HFFc6 (cell line): ENCODE results near the gene KANSL3. TPM values are rescaled to one million over a fixed set of nuclear protein-coding genes. Genes with fewer than 3 reads are reported as not detected.

ENCODE experiments used
- DNase-seq: peaks from one replicate; pipeline ENCODE4 v3.0.0-alpha.2; 2018
- H3K27ac Mint-ChIP-seq: 2 replicates; pipeline ENCODE4 v1.8.0; 2020; ENCODE audit warnings: mild to moderate bottlenecking, mixed read lengths
- H3K27me3 Mint-ChIP-seq: 2 replicates; pipeline ENCODE4 v1.8.0; 2021; ENCODE audit warnings: mild to moderate bottlenecking, moderate library complexity, mixed read lengths; ENCODE audit not compliant: insufficient read depth
- H3K36me3 Mint-ChIP-seq: 2 replicates; pipeline ENCODE4 v1.8.0; 2021; ENCODE audit warnings: low read depth, mixed read lengths
- H3K4me1 Mint-ChIP-seq: 2 replicates; pipeline ENCODE4 v1.8.0; 2020; ENCODE audit warnings: low read depth, mixed read lengths
- H3K4me3 Mint-ChIP-seq: 2 replicates; pipeline ENCODE4 v1.8.0; 2020; ENCODE audit warnings: mild to moderate bottlenecking, moderate library complexity, mixed read lengths
- H3K9me3 Mint-ChIP-seq: 2 replicates; pipeline ENCODE4 v1.8.0; 2020; ENCODE audit warnings: mild to moderate bottlenecking, mixed read lengths
- CTCF ChIP-seq: fragments of 200-600 bp; sonication (generic); IDR thresholded peaks from 2 replicates; pipeline ENCODE4 v1.5.0; 2021; ENCODE audit warnings: antibody characterized with exemption, mild to moderate bottlenecking
- total RNA-seq, 6 experiments: library from RNA; stranded (reverse); fragmentation: NEBNext Ultra II Directional; extraction: Animal tissue kit (Norgen Biotek cat#: 25700); gene quantifications; 2 replicates in 1 of 6; 3 replicates in 5 of 6; pipeline ENCODE4 v1.2.3, GENCODE V29; 2021

KANSL3 gene
- total RNA-seq, 6 experiments from 2014 or later: 19.3 to 28.3 (median 26.7) TPM

DNA sequence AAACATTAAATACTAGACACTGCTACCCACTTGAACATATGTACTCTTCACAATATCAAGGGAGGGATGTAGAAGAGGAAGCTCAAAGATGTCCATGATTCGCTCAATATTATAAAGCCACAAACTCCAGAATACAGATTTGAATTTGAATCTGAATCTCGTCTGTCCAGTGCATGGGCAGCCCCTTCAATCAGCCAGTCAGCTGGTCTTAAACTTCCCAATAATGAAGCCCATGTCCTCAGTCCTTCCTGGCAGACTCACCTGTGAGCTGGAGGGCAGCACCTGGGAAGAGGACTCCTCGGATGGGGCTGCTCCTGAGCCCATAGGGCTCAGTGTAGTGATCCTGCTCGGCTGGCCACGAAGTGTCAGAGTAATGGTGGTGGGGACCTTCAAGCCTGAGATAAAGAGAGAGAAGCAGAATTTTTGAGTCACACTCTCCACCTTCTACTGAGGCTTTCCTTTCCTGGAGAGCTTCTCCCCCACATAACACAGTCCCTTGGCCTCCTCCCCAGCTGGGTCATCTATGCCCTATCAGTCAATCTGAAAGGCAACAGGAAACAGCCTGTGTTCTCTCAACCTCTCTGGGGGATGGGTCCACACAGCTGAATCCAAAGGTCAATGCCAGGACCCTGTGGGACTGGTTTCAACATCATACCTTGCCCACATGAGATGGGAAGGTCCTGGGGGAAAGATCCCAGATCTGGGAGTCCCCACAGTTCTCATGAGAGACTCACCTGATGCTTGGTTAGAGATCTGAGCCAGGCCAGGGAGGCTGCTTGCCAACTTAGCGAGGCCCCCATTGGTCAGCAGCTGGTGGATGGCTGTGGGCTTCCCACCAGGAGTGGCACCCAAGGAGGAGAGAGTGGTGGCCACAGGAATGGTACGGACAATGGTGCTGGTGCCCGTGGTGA is 36.5 kb downstream of the KANSL3 start:
- peaks cover 55% of the 10 kb centered on the region for H3K36me3 Mint-ChIP-seq
- DNase-seq: no peak
- TF ChIP-seq CTCF: no peak
- H3K4me1 Mint-ChIP-seq: peaks cover 14% of the 10 kb centered on the region
- H3K27ac Mint-ChIP-seq: no peak overlapping the region
- no peaks in the 10 kb centered on the region for H3K9me3 Mint-ChIP-seq
- H3K27me3 Mint-ChIP-seq: no peaks in the 10 kb centered on the region
- H3K4me3 Mint-ChIP-seq: no peak overlapping the region

- H3K4me3 Mint-ChIP-seq: no peak overlapping the region
- H3K27ac Mint-ChIP-seq: no peak overlapping the region
These were observed 38.2 kb downstream of the KANSL3 start for GRCh38 chr2:96599941-96600340.

GRCh38 chr2:96596596-96596995 is 41.5 kb downstream of the KANSL3 start:
- no peak for TF ChIP-seq CTCF
- Mint-ChIP-seq H3K4me3 (no peak overlapping the region), H3K4me1 (no peaks in the 10 kb centered on the region), H3K36me3 (peaks cover 61% of the 10 kb centered on the region), H3K27ac (no peak overlapping the region), H3K27me3 (no peaks in the 10 kb centered on the region), H3K9me3 (no peaks in the 10 kb centered on the region)
- no peak for DNase-seq

More at GRCh38 chr2:96599941-96600340, 38.2 kb downstream of the KANSL3 start:
- TF ChIP-seq CTCF: no peak
- no peak for DNase-seq
- Mint-ChIP-seq H3K9me3 (no peaks in the 10 kb centered on the region), H3K4me1 (no peaks in the 10 kb centered on the region), H3K27me3 (no peaks in the 10 kb centered on the region), H3K36me3 (peaks cover 43% of the 10 kb centered on the region)

- no peak for TF ChIP-seq CTCF
- H3K27me3 Mint-ChIP-seq: no peaks in the 10 kb centered on the region
- no peaks in the 10 kb centered on the region for H3K9me3 Mint-ChIP-seq
- H3K36me3 Mint-ChIP-seq: peaks cover 48% of the 10 kb centered on the region
- DNase-seq: no peak
- H3K4me3 Mint-ChIP-seq: no peak overlapping the region
- H3K4me1 Mint-ChIP-seq: peaks cover 6% of the 10 kb centered on the region; the same call in 1 of the 2 replicates
- no peak overlapping the region for H3K27ac Mint-ChIP-seq
These were observed 43.4 kb downstream of the KANSL3 start for GRCh38 chr2:96594691-96595152.

- peaks cover 52% of the 10 kb centered on the region for H3K36me3 Mint-ChIP-seq
- TF ChIP-seq CTCF: no peak
- peaks cover 6% of the 10 kb centered on the region; the same call in 1 of the 2 replicates for H3K4me1 Mint-ChIP-seq
- H3K9me3 Mint-ChIP-seq: no peaks in the 10 kb centered on the region
- no peaks in the 10 kb centered on the region for H3K27me3 Mint-ChIP-seq
- H3K27ac Mint-ChIP-seq: no peak overlapping the region
- H3K4me3 Mint-ChIP-seq: no peak overlapping the region
- no peak for DNase-seq
These were observed 43.8 kb downstream of the KANSL3 start for GRCh38 chr2:96594282-96594681.
